ENCODE results near the gene GGNBP2.
"Not testable (repeated sequence)": the region's sequence is repeated elsewhere in the genome, so short reads cannot be mapped to it uniquely, and the experiment has no call there.

GGNBP2 gene, protein sequence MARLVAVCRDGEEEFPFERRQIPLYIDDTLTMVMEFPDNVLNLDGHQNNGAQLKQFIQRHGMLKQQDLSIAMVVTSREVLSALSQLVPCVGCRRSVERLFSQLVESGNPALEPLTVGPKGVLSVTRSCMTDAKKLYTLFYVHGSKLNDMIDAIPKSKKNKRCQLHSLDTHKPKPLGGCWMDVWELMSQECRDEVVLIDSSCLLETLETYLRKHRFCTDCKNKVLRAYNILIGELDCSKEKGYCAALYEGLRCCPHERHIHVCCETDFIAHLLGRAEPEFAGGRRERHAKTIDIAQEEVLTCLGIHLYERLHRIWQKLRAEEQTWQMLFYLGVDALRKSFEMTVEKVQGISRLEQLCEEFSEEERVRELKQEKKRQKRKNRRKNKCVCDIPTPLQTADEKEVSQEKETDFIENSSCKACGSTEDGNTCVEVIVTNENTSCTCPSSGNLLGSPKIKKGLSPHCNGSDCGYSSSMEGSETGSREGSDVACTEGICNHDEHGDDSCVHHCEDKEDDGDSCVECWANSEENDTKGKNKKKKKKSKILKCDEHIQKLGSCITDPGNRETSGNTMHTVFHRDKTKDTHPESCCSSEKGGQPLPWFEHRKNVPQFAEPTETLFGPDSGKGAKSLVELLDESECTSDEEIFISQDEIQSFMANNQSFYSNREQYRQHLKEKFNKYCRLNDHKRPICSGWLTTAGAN

GRCh38 chr17:36544307-36545076, at the start of gene GGNBP2:
Gene GGNBP2 (plus strand): TSS chr17:36544919. CDS start chr17:36545725, 806 bp downstream.
- DNase-seq: peak; percentile 92 to 95

GRCh38 chr17:36495076-36495578, 49.6 kb upstream of the GGNBP2 start:
- DNase-seq: no peak

DNA sequence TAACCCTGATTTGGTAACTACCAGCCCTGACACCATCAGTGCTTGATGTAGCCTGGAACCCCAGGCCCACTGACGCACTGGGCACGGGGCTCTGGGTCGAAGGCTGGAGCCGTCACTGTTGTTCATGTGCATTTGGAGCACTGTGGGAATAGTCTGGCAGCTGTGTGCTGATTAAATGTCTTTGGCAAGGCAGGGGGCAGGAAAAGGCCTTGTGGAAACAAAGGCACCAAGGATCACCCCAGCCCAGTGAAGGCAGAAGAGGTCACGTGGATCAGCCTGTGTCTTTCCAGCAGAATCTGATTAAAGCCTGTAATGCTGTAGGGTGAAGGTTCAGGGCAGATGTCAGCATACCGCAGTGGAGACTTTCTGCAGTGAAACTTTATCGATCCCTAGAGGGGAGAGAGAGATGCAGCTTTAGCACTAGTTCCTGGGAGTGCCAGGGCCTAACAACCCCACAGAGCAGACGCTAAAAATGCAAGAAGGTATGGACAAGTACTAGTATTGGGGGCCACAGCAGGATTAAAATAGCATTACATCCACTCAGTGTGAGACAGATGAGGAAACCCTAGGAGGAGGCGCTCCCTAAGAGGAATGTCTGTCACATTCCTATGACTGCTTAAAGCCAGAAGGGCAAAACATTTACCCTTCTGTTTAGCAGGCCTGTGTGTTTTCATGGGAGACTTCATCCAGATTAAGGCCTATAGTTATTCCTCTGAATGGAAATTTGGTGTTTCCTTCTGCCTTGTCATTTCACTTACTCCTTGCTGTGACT, 48.5 kb upstream of the GGNBP2 start:
- no peak for DNase-seq

DNA sequence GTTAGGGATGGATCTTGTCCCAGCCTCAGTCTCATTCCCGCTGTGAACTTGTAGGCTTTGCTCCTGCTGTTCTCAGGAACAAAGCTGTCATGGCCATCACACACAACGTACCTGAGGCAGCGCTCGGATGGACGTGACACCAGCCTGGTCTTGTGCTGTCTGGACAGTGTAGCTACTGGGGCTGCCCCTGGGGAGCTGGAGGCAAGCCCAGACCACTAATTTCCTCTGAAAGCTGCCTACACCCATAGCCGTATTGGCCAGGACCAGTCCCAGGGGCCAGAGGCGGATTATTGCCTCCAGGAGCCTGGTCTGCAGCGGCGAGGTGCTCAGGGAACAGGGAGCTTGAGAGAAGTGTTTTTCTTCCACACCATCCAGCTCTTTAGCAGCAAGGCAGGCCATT, 46.6 kb upstream of the GGNBP2 start:
- no peak for DNase-seq

- no peak for DNase-seq
Measured at GRCh38 chr17:36498560-36499300, 46.0 kb upstream of the GGNBP2 start.

DNA sequence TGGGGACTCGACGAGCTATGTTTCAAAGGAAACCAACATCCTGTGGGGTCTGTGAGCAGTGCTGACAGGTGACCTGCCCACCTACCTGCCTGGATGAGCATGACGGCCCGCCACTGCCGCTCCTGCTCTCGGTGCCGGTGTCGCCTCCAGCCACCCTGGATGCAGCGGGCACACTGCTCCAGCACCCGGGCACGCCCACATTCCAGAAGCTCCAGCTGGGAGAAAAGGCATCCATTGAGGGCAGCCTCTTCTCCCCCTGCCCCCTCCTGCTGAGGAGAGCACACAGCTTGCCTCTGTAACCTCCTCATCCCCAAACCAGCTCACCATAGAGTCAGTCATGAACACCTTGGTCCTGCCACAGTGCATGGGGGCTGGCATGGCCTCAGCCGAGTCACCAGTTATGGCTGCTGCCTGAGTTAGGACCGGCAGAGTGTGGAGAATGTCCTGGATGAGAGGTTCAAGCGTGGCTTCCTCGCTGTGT, 43.9 kb upstream of the GGNBP2 start:
- no peak for DNase-seq

DNA sequence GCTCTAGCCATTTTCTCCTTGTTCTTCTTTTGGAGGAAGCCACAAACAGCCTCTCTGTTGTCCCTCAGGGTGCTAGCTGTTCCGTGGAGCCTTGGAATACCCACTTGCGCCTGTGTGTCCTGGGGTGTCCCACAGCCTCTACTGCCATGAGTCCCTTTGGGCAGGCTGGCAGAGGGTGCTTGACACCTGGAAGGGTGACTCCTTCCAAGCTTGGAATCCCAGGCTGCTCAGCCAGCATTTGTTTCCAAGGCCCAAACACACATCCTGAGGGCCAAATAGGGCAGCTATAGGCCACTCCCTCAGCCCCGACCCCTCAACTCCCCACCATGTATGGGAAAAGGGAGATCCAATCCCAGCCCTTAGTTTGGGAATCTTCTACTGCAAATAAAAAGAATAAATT, 43.4 kb upstream of the GGNBP2 start:
- no peak for DNase-seq

DNA sequence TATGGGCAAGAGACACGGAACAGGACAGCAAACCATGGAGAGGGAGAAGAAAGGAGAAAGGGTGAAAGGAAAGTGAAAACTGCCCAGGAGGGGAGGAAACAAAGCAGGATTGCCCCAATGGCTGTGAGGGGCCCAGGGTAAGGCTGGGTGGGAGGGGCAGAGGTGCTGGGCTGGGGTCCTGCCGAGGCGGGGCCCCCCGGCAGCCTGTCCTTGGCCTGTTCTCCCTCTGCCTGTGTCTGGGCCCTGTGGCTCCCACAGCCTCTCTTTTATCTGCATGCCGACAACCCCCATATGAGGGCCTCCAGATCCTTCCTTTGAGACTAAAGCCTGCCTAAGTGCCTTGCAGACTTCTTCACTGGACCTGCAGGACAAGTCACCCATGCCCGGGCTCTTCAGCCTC, 42.8 kb upstream of the GGNBP2 start:
- no peak for DNase-seq

GRCh38 chr17:36503456-36504155, 41.1 kb upstream of the GGNBP2 start:
- no peak for DNase-seq

DNA sequence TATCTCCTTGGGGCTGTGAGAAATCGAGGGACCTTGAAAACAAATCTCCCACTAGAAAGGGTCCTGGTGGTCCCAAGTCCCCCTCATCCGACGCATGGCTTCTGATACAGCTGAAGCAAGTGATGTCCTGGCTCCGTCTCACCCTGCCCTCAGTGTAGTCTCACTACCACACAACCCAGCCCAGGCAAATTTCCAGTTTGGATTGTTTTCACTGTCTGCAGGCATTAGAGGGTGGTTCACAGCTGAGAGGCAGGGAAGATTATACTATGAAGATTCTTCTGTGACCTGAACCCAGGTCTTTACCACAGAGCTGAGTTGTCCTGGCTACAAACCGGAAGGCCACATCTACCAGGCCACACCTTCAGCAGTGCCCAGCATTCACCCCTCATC, 40.6 kb upstream of the GGNBP2 start:
- no peak for DNase-seq

DNA sequence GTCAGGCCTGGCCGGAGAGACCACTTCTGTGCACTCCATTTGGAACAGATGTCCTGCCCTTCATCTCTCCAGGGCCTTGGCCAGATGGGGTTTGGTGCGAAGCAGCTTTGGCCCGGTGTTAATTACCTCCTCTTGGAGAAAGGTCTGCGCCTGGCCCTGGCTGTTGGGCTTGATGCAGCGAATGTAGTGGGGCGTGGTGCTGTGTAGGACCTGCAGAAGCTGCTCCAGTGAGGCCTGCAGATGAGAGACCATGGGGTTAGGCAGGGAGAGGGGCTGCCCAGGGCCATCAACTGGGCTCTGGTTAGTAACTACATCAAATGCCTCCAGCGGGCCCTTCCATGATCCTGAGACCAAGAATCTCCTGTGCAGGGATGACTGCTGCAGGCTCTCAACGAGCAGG, 39.5 kb upstream of the GGNBP2 start:
- no peak for DNase-seq

GRCh38 chr17:36506249-36506826, 38.4 kb upstream of the GGNBP2 start:
- DNase-seq: no peak

DNA sequence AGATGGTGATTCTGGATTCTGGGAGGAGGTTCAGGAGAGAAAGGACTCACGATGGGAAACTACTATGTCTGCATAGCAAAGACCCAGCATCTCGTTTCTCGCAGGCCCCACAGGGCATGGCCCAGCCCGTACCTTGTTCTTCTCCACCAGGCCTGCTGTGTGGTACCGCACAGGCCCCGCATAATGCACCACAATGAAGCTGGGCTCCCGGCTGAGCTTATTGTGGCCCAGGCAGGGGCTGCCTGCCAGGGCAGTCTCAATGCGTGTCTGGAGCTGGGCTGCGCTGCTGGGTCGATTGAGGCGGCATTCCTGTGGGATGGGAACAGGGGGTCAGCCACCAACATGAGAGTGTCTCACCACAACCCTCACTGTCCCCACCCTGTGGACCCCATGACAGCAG, 37.9 kb upstream of the GGNBP2 start:
- DNase-seq: no peak

GRCh38 chr17:36507266-36507665, 37.5 kb upstream of the GGNBP2 start:
- no peak for DNase-seq

GRCh38 chr17:36508439-36508838, 36.3 kb upstream of the GGNBP2 start:
- not testable (repeated sequence) for DNase-seq

DNA sequence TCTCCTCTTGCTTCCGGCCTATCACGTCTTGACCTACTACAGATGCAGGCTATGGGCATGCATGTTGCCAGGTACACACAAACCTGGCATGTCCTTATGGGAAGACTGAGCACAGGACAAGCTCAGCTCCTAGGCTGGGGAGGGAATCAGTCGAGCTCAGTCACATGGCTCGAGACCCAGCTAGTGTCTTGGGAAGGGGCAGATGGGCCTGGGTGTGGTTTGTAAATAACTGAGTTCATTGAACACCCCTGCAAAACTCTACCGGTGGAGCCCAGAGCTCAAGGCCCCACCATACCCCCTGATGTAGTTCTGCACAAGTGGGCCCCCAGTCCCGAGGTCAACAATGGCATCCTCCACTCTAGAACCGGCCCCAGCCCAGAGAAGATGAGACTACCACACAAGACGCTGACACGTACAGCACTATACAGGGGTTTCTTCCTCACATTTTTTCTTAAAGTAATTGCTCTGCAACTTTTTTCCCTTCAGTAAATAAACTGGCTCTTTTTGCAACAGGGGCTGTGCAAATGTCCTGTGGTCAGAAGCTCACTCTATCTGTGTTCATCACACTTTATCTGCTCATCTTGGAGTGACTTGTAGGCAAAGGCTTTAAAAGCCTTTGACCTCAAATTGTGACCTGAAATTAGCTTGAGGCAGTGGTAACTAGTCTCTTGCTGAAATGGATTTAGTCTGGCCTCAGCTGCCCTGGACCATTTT, 35.3 kb upstream of the GGNBP2 start:
- DNase-seq: no peak

DNA sequence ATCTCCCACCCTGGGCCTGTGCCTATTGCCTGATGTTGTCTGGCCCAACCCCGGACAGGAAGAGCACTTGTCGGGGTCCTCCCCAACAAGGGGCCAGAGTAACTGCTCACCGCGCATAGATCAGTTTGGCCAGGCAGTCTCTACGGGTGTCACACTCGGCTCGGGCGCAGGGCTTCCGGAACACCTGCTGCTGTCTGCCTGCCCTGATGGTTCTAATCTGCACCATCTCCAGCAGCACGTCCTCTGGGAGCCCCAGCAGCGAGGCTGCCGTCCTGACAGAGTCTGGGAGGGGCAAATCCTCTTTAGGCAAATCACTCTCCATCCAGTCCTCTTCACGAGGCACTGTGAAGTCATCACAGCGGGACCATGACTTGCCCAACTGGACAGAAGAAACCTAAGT, 34.1 kb upstream of the GGNBP2 start:
- no peak for DNase-seq

- no peak for DNase-seq
Measured at GRCh38 chr17:36511216-36511615, 33.5 kb upstream of the GGNBP2 start.

DNA sequence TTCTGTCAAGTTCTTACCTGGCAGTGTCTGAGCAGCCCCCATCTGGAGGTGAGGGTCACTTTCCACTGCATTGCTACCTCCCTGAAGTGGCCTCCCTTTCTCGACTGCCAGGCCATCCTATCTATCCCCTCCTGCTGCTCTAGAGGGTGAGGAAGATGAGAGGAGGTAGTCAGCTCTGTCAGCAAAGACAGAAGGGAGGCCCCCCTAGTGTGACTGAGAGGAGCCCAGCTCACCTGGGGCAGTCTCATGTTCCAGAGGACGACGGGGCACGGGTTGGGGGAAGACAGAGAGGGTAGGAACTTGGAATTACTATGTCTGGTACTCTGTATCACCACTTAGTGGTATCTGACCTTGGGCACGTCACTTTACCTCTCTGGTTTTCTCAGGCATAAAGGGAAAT, 32.1 kb upstream of the GGNBP2 start:
- DNase-seq: no peak

GRCh38 chr17:36514856-36515255, 29.9 kb upstream of the GGNBP2 start:
- no peak for DNase-seq

Measured in NCI-H1930 (cell line).